ENCODE data around the gene GPR25. TPM values are rescaled to one million over a fixed set of nuclear protein-coding genes. Genes with fewer than 3 reads are reported as not detected.

Gene GPR25
- total RNA-seq, 1 experiment from 2014 or later = not detected

GRCh38 chr1:200922406-200922805, 49.6 kb downstream of the GPR25 start (continued):
- no peak for TF ChIP-seq REST (IDR thresholded peaks at IDR 0.05; ENCODE audit: low read depth)
- no peak for TF ChIP-seq SP1 (IDR thresholded peaks at IDR 0.05; ENCODE audit: low read depth)

- POLR2A ChIA-PET = no interaction called here
- H3K79me2 ChIP-seq (ENCODE audit: insufficient read depth, low read length) = no peaks in the 10 kb centered on the region
- no peak overlapping the region for H2AFZ ChIP-seq (ENCODE audit: low read depth, low read length, poor library complexity, severe bottlenecking)
- no peak for TF ChIP-seq ZNF274 (IDR thresholded peaks at IDR 0.05; ENCODE audit: low read depth, low read length)
- TF ChIP-seq RAD21 (IDR thresholded peaks at IDR 0.05; ENCODE audit: low read depth) = no peak
- TF ChIP-seq JUND (IDR thresholded peaks at IDR 0.05) = no peak
- TF ChIP-seq ZBTB33 (IDR thresholded peaks at IDR 0.05; ENCODE audit: extremely low read depth, insufficient replicate concordance, low read length) = no peak
- no peak for TF ChIP-seq TCF7L2 (IDR thresholded peaks at IDR 0.05; ENCODE audit: borderline replicate concordance, extremely low read depth, insufficient read depth, insufficient read length)
- no peak for TF ChIP-seq ATF3 (IDR thresholded peaks at IDR 0.05)
- TF ChIP-seq CBX3 (IDR thresholded peaks at IDR 0.05; ENCODE audit: low read depth) = no peak
- no peak for TF ChIP-seq EZH2 (IDR thresholded peaks at IDR 0.05)
- no peak for TF ChIP-seq SP1 (IDR thresholded peaks at IDR 0.05; ENCODE audit: low read depth)
- TF ChIP-seq EZH2phosphoT487 (IDR thresholded peaks at IDR 0.05; ENCODE audit: borderline replicate concordance) = no peak
- no peak for TF ChIP-seq YY1 (IDR thresholded peaks at IDR 0.05; ENCODE audit: extremely low read depth, insufficient replicate concordance, low read depth, low read length)
- TF ChIP-seq EGR1 (IDR thresholded peaks at IDR 0.05; ENCODE audit: low read depth) = no peak
- RAD21 ChIA-PET (ENCODE audit: low non-redundant PET in 1 of 2, low total read pairs in 2 of 2, uncharacterized antibody in 2 of 2, unreplicated experiment in 2 of 2) = no interaction called here
- BruUV-seq (replicated peaks) = no TSS peak
- no peaks in the 10 kb centered on the region for H3K9me2 ChIP-seq (ENCODE audit: insufficient read depth)
- no peaks in the 10 kb centered on the region for H3K27me3 ChIP-seq (ENCODE audit: insufficient read depth, low read length)
- intact Hi-C loops (cut with micrococcal nuclease) = no loop called here
- H3K9ac ChIP-seq (ENCODE audit: low read length) = no peak overlapping the region
- H3K4me1 ChIP-seq (ENCODE audit: control insufficient read depth in 1 of 2, insufficient read depth in 2 of 2, low read length in 2 of 2) = no peaks in the 10 kb centered on the region
- no peak for DNase-seq (ENCODE audit: low read depth, low spot score)
- H3K9me3 ChIP-seq (ENCODE audit: control insufficient read depth in 1 of 2, insufficient read depth in 1 of 2, low read depth in 1 of 2, low read length in 2 of 2) = no peaks in the 10 kb centered on the region
- H3K36me3 ChIP-seq (ENCODE audit: control insufficient read depth in 1 of 2, insufficient read depth in 2 of 2, low read length in 2 of 2) = no peaks in the 10 kb centered on the region
- no peak overlapping the region for H3K4me3 ChIP-seq (replicated peaks in 1 of 2; ENCODE audit: low read depth in 1 of 2, low read length in 2 of 2)
- H3K27ac ChIP-seq (ENCODE audit: low read depth, low read length) = no peak overlapping the region
- ATAC-seq = no peak
- H4K20me1 ChIP-seq (ENCODE audit: insufficient read depth) = no peaks in the 10 kb centered on the region
- CTCF ChIA-PET = no interaction called here
- no peak overlapping the region for H3K4me2 ChIP-seq (ENCODE audit: low read length)
Measured at GRCh38 chr1:200923601-200924000, 50.8 kb downstream of the GPR25 start.

Data from HCT116 (cell line).